ENCODE measurements around the gene BCAM.
"Not testable (repeated sequence)": the region's sequence is repeated elsewhere in the genome, so short reads cannot be mapped to it uniquely, and the experiment has no call there.

The BCAM gene

GRCh38 chr19:44808463-44809371 lies at the start of gene BCAM:
BCAM (plus strand) TSS chr19:44809103; CDS start chr19:44809125, 22 bp downstream.
- peak in 1 of 2 experiments; percentile 63 for DNase-seq

- no peak for DNase-seq
These were observed 46.9 kb upstream of the BCAM start for GRCh38 chr19:44762038-44762437.

GRCh38 chr19:44765033-44765948 lies 43.6 kb upstream of the BCAM start:
- no peak for DNase-seq

- no peak for DNase-seq
These were observed 43.0 kb upstream of the BCAM start for GRCh38 chr19:44765949-44766335.

GRCh38 chr19:44767295-44768180 lies 41.4 kb upstream of the BCAM start:
- DNase-seq: no peak

- peak; percentile 79 to 97 for DNase-seq
These were observed 38.2 kb upstream of the BCAM start for GRCh38 chr19:44770550-44771257.

GRCh38 chr19:44772144-44772543 lies 36.8 kb upstream of the BCAM start:
- not testable (repeated sequence) for DNase-seq

- DNase-seq: no peak
These were observed 35.9 kb upstream of the BCAM start for GRCh38 chr19:44772959-44773358.

GRCh38 chr19:44775676-44776240 lies 33.1 kb upstream of the BCAM start:
- no peak for DNase-seq

- DNase-seq: peak in 1 of 2 experiments; percentile 17
These were observed 32.4 kb upstream of the BCAM start for GRCh38 chr19:44776402-44777096.

- peak; percentile 87 to 96 for DNase-seq
These were observed 31.1 kb upstream of the BCAM start, which contains the start of gene CBLC for GRCh38 chr19:44777715-44778347. CBLC (plus strand) TSS chr19:44777890; CDS start chr19:44777932, 42 bp downstream.

GRCh38 chr19:44779150-44779549 lies 29.8 kb upstream of the BCAM start:
- no peak for DNase-seq

GRCh38 chr19:44781694-44782093 lies 27.2 kb upstream of the BCAM start:
- not testable (repeated sequence) for DNase-seq

- no peak for DNase-seq
These were observed 26.2 kb upstream of the BCAM start for GRCh38 chr19:44782729-44783128.

- DNase-seq: no peak
These were observed 25.4 kb upstream of the BCAM start for GRCh38 chr19:44783545-44783944.

GRCh38 chr19:44785271-44785670 lies 23.6 kb upstream of the BCAM start:
- DNase-seq: no peak

- DNase-seq: no peak
These were observed 22.9 kb upstream of the BCAM start for GRCh38 chr19:44785993-44786392.

- DNase-seq: no peak
These were observed 19.9 kb upstream of the BCAM start for GRCh38 chr19:44788971-44789370.

GRCh38 chr19:44789943-44790483 lies 18.9 kb upstream of the BCAM start:
- no peak for DNase-seq

- DNase-seq: no peak
These were observed 16.6 kb upstream of the BCAM start for GRCh38 chr19:44792281-44792680.

Data from NCI-H526 (cell line).